Osteoblast (primary cell): ENCODE data around the gene UNKL. TPM values are rescaled to one million over a fixed set of nuclear protein-coding genes. Genes with fewer than 3 reads are reported as not detected.

Source experiments
- DNase-seq: peaks from one replicate; pipeline ENCODE4 v3.0.0; 2011; ENCODE audit warnings: low spot score, mixed read lengths; ENCODE audit not compliant: insufficient read length; ENCODE audit errors: missing footprints
- H2AFZ ChIP-seq: 2 replicates; pipeline ENCODE4 v1.6.0; 2011; ENCODE audit warnings: mild to moderate bottlenecking, low read length
- H3K27ac ChIP-seq: 2 replicates; pipeline ENCODE4 v1.5.1; 2011; ENCODE audit warnings: mild to moderate bottlenecking, low read depth, low read length, moderate library complexity
- H3K27me3 ChIP-seq: 2 replicates; pipeline ENCODE4 v1.6.0; 2012; ENCODE audit warnings: mild to moderate bottlenecking, control low read depth, inconsistent platforms, low read length, moderate library complexity; ENCODE audit not compliant: insufficient read depth
- H3K36me3 ChIP-seq: 2 replicates; pipeline ENCODE4 v1.5.1; 2011; ENCODE audit warnings: mild to moderate bottlenecking, low read length, control low read depth, moderate library complexity; ENCODE audit not compliant: insufficient read depth
- H3K4me1 ChIP-seq: 2 replicates; pipeline ENCODE4 v1.5.1; 2011; ENCODE audit warnings: mild to moderate bottlenecking, low read length, control low read depth, moderate library complexity; ENCODE audit not compliant: insufficient read depth
- H3K4me2 ChIP-seq: 2 replicates; pipeline ENCODE4 v1.6.0; 2011; ENCODE audit warnings: mild to moderate bottlenecking, low read length; ENCODE audit not compliant: insufficient read depth
- H3K4me3 ChIP-seq: fragments of 200-600 bp; sonication (generic); 3 replicates; pipeline ENCODE4 v1.5.1; 2012; ENCODE audit warnings: mild to moderate bottlenecking, low read length, inconsistent platforms; ENCODE audit not compliant: insufficient read depth
- H3K79me2 ChIP-seq: 2 replicates; pipeline ENCODE4 v1.6.0; 2012; ENCODE audit warnings: mild to moderate bottlenecking, low read length, control low read depth, inconsistent platforms; ENCODE audit not compliant: insufficient read depth
- H3K9me3 ChIP-seq: 2 replicates; pipeline ENCODE4 v1.5.1; 2011; ENCODE audit warnings: low read depth, low read length, control low read depth
- H4K20me1 ChIP-seq: 2 replicates; pipeline ENCODE4 v1.6.0; 2012; ENCODE audit warnings: mild to moderate bottlenecking, low read length, control low read depth; ENCODE audit not compliant: insufficient read depth
- total RNA-seq: library from RNA; depleted of rRNA; stranded (reverse); fragments of >200 nt; gene quantifications from 2 replicates; pipeline ENCODE4 v1.2.3, GENCODE V29; 2012
- TF ChIP-seq, protein P1 (sequence below): IDR thresholded peaks from 2 replicates; pipeline ENCODE4 v1.5.1; 2011; ENCODE audit warnings: mild to moderate bottlenecking, low read depth, low read length, moderate library complexity; ENCODE audit errors: extremely low read depth

Gene UNKL
- total RNA-seq, 1 donor = 10.1 TPM

DNA sequence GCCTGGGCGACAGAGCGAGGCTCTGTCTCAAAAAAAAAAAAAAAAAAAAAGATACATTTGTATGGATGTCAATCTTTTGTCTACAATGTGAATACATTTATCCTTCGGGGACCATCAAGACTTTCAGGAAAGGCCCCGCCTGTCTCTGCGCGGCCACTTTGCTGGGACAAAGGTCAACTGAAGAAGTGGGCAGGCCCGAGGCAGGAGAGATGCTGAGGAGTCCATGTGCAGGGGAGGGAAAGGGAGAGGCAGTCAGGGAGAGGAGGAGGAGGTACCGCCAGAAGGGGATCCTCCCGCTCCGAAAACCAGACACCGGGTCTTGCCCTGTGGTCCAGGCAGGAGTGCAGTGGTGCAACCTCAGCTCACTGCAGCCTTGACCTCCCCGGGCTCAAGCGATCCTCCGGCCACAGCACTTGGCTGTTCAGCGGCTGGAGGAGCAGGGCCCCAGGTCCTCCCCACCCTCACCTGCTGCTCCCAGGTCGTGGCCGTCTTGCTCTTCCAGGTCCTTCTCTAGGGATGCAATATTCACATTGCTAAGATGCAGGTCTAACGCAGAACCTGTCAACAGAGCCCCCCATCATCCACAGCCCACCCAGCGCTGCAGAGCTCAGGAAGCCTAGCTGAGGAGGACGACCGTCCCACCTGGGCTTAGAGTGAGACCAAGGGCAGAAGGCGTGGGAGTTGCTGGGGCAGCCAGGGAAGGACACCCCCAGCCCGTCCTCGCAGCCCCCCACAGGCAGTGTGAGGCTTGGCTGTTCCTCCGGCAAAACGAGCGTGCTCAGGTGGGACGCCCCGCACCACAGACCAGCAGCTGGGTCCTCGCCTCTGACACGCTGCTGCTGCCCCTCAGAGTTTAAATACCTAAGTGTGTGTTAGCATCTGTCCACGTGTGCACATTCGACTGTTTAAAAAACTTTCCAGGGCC, 43.2 kb downstream of the UNKL start:
- H3K36me3 ChIP-seq = peaks cover 5% of the 10 kb centered on the region
- no peaks in the 10 kb centered on the region for H3K27me3 ChIP-seq
- no peaks in the 10 kb centered on the region for H3K79me2 ChIP-seq
- no peak for DNase-seq
- no peaks in the 10 kb centered on the region for H4K20me1 ChIP-seq
- H3K4me1 ChIP-seq = no peaks in the 10 kb centered on the region
- H3K4me3 ChIP-seq = no peak overlapping the region
- H2AFZ ChIP-seq = no peak overlapping the region
- TF ChIP-seq, protein P1, sequence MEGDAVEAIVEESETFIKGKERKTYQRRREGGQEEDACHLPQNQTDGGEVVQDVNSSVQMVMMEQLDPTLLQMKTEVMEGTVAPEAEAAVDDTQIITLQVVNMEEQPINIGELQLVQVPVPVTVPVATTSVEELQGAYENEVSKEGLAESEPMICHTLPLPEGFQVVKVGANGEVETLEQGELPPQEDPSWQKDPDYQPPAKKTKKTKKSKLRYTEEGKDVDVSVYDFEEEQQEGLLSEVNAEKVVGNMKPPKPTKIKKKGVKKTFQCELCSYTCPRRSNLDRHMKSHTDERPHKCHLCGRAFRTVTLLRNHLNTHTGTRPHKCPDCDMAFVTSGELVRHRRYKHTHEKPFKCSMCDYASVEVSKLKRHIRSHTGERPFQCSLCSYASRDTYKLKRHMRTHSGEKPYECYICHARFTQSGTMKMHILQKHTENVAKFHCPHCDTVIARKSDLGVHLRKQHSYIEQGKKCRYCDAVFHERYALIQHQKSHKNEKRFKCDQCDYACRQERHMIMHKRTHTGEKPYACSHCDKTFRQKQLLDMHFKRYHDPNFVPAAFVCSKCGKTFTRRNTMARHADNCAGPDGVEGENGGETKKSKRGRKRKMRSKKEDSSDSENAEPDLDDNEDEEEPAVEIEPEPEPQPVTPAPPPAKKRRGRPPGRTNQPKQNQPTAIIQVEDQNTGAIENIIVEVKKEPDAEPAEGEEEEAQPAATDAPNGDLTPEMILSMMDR = no peak
- no peak overlapping the region for H3K4me2 ChIP-seq
- H3K9me3 ChIP-seq = no peaks in the 10 kb centered on the region
- H3K27ac ChIP-seq = no peak overlapping the region

DNA sequence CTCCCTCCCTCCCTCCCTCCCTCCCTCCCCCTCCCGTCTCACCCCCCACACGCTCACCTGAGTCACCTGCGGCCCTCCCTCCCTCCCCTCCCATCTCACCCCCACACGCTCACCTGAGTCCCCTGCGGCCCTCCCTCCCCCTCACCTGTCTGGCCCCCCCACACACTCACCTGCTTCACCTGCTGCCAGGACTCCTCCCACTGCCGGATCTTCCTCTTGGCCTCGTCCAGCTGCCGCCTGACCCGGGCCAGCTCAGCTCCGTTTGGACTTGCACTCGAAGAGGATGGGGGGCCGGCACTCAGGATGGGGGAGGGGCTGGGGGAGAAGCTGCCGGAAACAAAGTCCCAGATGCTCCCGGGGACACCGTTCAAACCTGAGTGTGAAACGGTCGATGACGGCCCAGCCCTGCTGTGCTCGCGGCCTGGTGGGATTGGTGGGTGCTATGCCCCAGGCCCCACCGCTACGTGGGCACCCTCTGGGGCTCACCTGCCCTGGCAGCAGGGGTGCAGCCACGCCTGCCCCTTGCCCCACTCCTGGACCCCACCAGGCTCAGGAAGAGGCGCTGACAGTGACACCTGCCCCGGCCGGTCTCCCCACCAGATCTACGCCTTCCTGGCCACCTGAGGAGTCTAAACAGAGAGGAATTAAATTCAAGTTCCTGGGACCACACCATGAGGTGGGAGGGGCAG, 46.9 kb downstream of the UNKL start:
- H3K36me3 ChIP-seq = peaks cover 33% of the 10 kb centered on the region
- no peaks in the 10 kb centered on the region for H3K9me3 ChIP-seq
- H3K79me2 ChIP-seq = peaks cover 5% of the 10 kb centered on the region
- no peak overlapping the region for H3K4me3 ChIP-seq
- peaks cover 12% of the 10 kb centered on the region for H4K20me1 ChIP-seq
- H3K4me2 ChIP-seq = no peak overlapping the region
- H3K27ac ChIP-seq = no peak overlapping the region
- no peak for DNase-seq
- H2AFZ ChIP-seq = no peak overlapping the region
- no peaks in the 10 kb centered on the region for H3K27me3 ChIP-seq
- no peaks in the 10 kb centered on the region for H3K4me1 ChIP-seq
- TF ChIP-seq, protein P1 = no peak

DNA sequence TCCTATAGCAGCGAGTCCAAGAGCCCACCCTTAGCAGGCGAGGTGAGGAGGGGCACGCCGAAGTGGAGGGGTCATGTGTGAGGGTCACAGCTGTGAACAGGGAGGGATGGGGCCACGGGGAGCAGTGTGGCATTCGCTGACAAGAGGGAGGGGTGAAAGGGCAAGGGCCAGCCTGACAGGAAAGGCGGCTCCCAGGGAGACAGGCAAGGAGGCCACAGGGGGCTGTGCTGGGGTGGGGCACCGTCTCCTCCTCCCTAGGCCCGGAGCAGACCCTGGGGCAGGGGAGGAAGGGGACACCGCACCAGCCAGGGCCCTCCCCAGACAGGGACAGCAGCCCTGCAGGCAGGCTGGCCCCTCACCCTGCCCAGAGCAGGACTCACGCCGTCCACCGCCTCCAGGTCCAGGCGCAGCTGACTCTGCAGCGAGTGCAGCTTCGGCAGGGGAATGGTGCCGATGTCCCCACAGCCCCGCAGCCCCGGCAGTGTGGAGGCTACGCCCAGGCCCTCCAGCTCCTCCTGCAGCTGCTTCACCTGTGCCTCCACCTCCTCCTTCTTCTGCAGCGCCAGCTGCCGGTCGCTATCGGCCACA, 47.7 kb downstream of the UNKL start:
- Histone ChIP-seq H3K4me2 (no peak overlapping the region), H3K9me3 (no peaks in the 10 kb centered on the region), H3K79me2 (peaks cover 13% of the 10 kb centered on the region), H2AFZ (no peak overlapping the region), H3K4me3 (no peak overlapping the region), H3K27ac (no peak overlapping the region), H3K27me3 (no peaks in the 10 kb centered on the region), H3K36me3 (peaks cover 37% of the 10 kb centered on the region), H4K20me1 (peaks cover 19% of the 10 kb centered on the region), H3K4me1 (no peaks in the 10 kb centered on the region)
- no peak for DNase-seq
- TF ChIP-seq, protein P1 = no peak
